BE2C (cell line): ENCODE measurements around the gene USP17L18. TPM values are rescaled to one million over a fixed set of nuclear protein-coding genes. Genes with fewer than 3 reads are reported as not detected.
"Not testable (repeated sequence)": the region's sequence is repeated elsewhere in the genome, so short reads cannot be mapped to it uniquely, and the experiment has no call there.

Experiments
- DNase-seq: peaks from one replicate; pipeline ENCODE4 v3.0.0-alpha.2; 2020
- H3K27me3 ChIP-seq: fragments of 250-450 bp; sonication (Bioruptor Pico); 2 replicates; pipeline ENCODE4 v1.5.1; 2020; ENCODE audit warnings: mild to moderate bottlenecking
- H3K36me3 ChIP-seq: fragments of 250-450 bp; sonication (Bioruptor Pico); 2 replicates; pipeline ENCODE4 v1.5.1; 2020; ENCODE audit warnings: mild to moderate bottlenecking
- H3K4me1 ChIP-seq: fragments of 250-450 bp; sonication (Bioruptor Pico); 2 replicates; pipeline ENCODE4 v1.5.1; 2020
- H3K4me3 ChIP-seq: 2 replicates; pipeline ENCODE4 v1.5.1; 2011; ENCODE audit warnings: low read depth, low read length
- H3K9me3 ChIP-seq: fragments of 250-450 bp; sonication (Bioruptor Pico); 2 replicates; pipeline ENCODE4 v1.5.1; 2020
- polyA plus RNA-seq: library from polyadenylated mRNA; unstranded; fragments of >200 nt; gene quantifications from one replicate; pipeline ENCODE4 v1.2.1, GENCODE V29; 2012; ENCODE audit warnings: low read depth, missing spikeins; ENCODE audit not compliant: insufficient read length, insufficient read depth

The USP17L18 gene
- polyA plus RNA-seq = not detected

- H3K4me3 ChIP-seq, DNase-seq, H3K27me3 ChIP-seq, H3K9me3 ChIP-seq, H3K4me1 ChIP-seq, H3K36me3 ChIP-seq: not testable (repeated sequence)
Measured at GRCh38 chr4:9247953-9248680, at the start of gene USP17L18. USP17L18 (plus strand) TSS chr4:9248630; CDS start chr4:9248630, 0 bp downstream.

DNA sequence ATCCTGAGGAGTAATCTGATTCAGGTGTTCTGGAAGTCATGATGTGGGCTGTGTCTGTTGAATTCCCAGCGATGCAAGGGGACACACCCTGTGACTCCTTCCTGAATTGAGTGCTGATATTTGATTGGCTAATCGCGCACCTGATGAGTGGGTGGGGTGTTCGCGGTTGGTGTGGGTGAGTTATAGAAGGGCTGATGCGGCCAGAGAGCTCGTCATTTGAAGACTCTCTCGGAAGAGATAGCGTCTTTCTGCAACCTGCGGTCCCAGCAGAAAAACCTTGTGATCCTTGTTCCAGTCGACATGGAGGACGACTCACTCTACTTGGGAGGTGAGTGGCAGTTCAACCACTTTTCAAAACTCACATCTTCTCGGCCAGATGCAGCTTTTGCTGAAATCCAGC is 38.1 kb upstream of the USP17L18 start, which contains the start of gene USP17L10:
Gene USP17L10 (plus strand): TSS at position 301 of the 400 bp plus-strand sequence. CDS start 0 bp downstream, at position 301.
- not testable (repeated sequence) for DNase-seq, H3K9me3 ChIP-seq, H3K4me3 ChIP-seq, H3K27me3 ChIP-seq, H3K4me1 ChIP-seq, H3K36me3 ChIP-seq

DNA sequence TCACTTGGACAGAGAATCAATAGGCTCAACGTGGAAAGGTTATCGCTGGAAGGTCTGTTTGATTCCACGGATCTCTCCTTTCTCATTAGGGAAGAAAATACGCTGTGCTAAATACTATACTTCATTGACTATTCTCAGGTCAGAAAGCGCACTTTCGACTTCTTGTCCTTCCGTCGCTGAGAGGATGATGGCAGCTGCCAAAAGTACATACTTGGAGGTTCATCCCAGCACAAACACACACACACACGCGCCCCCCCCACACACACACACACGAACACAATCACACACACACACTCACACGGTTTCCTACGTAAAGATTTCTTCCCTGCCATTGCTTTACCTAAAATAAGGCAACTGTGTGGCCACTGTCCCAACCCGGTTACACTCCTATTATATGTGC is 33.7 kb upstream of the USP17L18 start:
- H3K36me3 ChIP-seq, DNase-seq, H3K4me1 ChIP-seq, H3K9me3 ChIP-seq, H3K27me3 ChIP-seq, H3K4me3 ChIP-seq: not testable (repeated sequence)

DNA sequence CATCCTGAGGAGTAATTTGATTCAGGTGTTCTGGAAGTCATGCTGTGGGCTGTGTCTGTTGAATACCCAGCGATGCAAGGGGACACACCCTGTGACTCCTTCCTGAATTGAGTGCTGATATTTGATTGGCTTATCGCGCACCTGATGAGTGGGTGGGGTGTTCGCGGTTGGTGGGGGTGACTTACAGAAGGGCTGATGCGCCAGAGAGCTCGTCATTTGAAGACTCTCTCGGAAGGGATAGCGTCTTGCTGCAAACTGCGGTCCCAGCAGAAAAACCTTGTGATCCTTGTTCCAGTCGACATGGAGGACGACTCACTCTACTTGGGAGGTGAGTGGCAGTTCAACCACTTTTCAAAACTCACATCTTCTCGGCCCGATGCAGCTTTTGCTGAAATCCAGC is 33.3 kb upstream of the USP17L18 start, which contains the start of gene USP17L11:
Gene USP17L11 (plus strand): TSS at position 301 of the 400 bp plus-strand sequence. CDS start 0 bp downstream, at position 301.
- H3K27me3 ChIP-seq, DNase-seq, H3K9me3 ChIP-seq, H3K4me3 ChIP-seq, H3K36me3 ChIP-seq, H3K4me1 ChIP-seq: not testable (repeated sequence)

DNA sequence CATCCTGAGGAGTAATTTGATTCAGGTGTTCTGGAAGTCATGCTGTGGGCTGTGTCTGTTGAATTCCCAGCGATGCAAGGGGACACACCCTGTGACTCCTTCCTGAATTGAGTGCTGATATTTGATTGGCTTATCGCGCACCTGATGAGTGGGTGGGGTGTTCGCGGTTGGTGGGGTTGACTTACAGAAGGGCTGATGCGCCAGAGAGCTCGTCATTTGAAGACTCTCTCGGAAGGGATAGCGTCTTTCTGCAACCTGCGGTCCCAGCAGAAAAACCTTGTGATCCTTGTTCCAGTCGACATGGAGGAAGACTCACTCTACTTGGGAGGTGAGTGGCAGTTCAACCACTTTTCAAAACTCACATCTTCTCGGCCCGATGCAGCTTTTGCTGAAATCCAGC is 28.6 kb upstream of the USP17L18 start, which contains the start of gene USP17L12:
Gene USP17L12 (plus strand): TSS at position 301 of the 400 bp plus-strand sequence. CDS start 0 bp downstream, at position 301.
- H3K27me3 ChIP-seq, H3K4me1 ChIP-seq, DNase-seq, H3K4me3 ChIP-seq, H3K36me3 ChIP-seq, H3K9me3 ChIP-seq: not testable (repeated sequence)

GRCh38 chr4:9224596-9224995 is 23.8 kb upstream of the USP17L18 start, which contains the start of gene USP17L13:
USP17L13 (plus strand) TSS chr4:9224896; CDS start chr4:9224896, 0 bp downstream.
- not testable (repeated sequence) for DNase-seq, H3K9me3 ChIP-seq, H3K36me3 ChIP-seq, H3K27me3 ChIP-seq, H3K4me3 ChIP-seq, H3K4me1 ChIP-seq

DNA sequence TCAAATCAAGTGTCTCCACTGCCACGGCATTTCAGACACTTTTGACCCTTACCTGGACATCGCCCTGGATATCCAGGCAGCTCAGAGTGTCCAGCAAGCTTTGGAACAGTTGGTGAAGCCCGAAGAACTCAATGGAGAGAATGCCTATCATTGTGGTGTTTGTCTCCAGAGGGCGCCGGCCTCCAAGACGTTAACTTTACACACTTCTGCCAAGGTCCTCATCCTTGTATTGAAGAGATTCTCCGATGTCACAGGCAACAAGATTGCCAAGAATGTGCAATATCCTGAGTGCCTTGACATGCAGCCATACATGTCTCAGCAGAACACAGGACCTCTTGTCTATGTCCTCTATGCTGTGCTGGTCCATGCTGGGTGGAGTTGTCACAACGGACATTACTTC is 18.2 kb upstream of the USP17L18 start:
- DNase-seq, H3K27me3 ChIP-seq, H3K9me3 ChIP-seq, H3K4me1 ChIP-seq, H3K36me3 ChIP-seq, H3K4me3 ChIP-seq: not testable (repeated sequence)

GRCh38 chr4:9234085-9234484 is 14.3 kb upstream of the USP17L18 start, which contains the start of gene USP17L15:
USP17L15 (plus strand) TSS chr4:9234385; CDS start chr4:9234385, 0 bp downstream.
- not testable (repeated sequence) for H3K36me3 ChIP-seq, H3K4me1 ChIP-seq, DNase-seq, H3K9me3 ChIP-seq, H3K27me3 ChIP-seq, H3K4me3 ChIP-seq

DNA sequence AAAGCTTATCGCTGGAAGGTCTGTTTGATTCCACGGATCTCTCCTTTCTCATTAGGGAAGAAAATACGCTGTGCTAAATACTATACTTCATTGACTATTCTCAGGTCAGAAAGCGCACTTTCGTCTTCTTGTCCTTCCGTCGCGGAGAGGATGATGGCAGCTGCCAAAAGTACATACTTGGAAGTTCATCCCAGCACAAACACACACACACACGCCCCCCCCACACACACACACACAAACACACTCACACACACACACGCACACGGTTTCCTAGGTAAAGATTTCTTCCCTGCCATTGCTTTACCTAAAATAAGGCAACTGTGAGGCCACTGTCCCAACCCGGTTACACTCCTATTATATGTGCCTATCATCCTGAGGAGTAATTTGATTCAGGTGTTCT is 10.0 kb upstream of the USP17L18 start:
- not testable (repeated sequence) for H3K4me3 ChIP-seq, H3K9me3 ChIP-seq, H3K4me1 ChIP-seq, H3K36me3 ChIP-seq, H3K27me3 ChIP-seq
- DNase-seq = peak; percentile 18

DNA sequence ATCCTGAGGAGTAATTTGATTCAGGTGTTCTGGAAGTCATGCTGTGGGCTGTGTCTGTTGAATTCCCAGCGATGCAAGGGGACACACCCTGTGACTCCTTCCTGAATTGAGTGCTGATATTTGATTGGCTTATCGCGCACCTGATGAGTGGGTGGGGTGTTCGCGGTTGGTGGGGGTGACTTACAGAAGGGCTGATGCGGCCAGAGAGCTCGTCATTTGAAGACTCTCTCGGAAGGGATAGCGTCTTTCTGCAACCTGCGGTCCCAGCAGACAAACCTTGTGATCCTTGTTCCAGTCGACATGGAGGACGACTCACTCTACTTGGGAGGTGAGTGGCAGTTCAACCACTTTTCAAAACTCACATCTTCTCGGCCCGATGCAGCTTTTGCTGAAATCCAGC is 4.9 kb upstream of the USP17L18 start, which contains the start of gene USP17L17:
Gene USP17L17 (plus strand): TSS at position 301 of the 400 bp plus-strand sequence. CDS start 0 bp downstream, at position 301.
- H3K4me1 ChIP-seq, H3K9me3 ChIP-seq, H3K4me3 ChIP-seq, DNase-seq, H3K36me3 ChIP-seq, H3K27me3 ChIP-seq: not testable (repeated sequence)

- not testable (repeated sequence) for H3K9me3 ChIP-seq, H3K36me3 ChIP-seq, DNase-seq, H3K4me1 ChIP-seq, H3K27me3 ChIP-seq, H3K4me3 ChIP-seq
Measured at GRCh38 chr4:9253078-9253477, 4.6 kb downstream of the USP17L18 start, which contains the start of gene USP17L19. USP17L19 (plus strand) TSS chr4:9253378; CDS start chr4:9253378, 0 bp downstream.

- not testable (repeated sequence) for H3K4me1 ChIP-seq, H3K36me3 ChIP-seq, H3K9me3 ChIP-seq, DNase-seq, H3K27me3 ChIP-seq, H3K4me3 ChIP-seq
Measured at GRCh38 chr4:9257824-9258223, 9.4 kb downstream of the USP17L18 start, which contains the start of gene USP17L20. USP17L20 (plus strand) TSS chr4:9258124; CDS start chr4:9258124, 0 bp downstream.

- H3K27me3 ChIP-seq, H3K4me3 ChIP-seq, H3K9me3 ChIP-seq, H3K36me3 ChIP-seq, H3K4me1 ChIP-seq, DNase-seq: not testable (repeated sequence)
Measured at GRCh38 chr4:9262572-9262971, 14.1 kb downstream of the USP17L18 start, which contains the start of gene USP17L21. USP17L21 (plus strand) TSS chr4:9262872; CDS start chr4:9262872, 0 bp downstream.

DNA sequence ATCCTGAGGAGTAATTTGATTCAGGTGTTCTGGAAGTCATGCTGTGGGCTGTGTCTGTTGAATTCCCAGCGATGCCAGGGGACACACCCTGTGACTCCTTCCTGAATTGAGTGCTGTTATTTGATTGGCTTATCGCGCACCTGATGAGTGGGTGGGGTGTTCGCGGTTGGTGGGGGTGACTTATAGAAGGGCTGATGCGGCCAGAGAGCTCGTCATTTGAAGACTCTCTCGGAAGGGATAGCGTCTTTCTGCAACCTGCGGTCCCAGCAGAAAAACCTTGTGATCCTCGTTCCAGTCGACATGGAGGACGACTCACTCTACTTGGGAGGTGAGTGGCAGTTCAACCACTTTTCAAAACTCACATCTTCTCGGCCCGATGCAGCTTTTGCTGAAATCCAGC is 18.9 kb downstream of the USP17L18 start, which contains the start of gene USP17L22:
Gene USP17L22 (plus strand): TSS at position 301 of the 400 bp plus-strand sequence. CDS start 0 bp downstream, at position 301.
- H3K36me3 ChIP-seq, H3K9me3 ChIP-seq, DNase-seq, H3K27me3 ChIP-seq, H3K4me1 ChIP-seq, H3K4me3 ChIP-seq: not testable (repeated sequence)

GRCh38 chr4:9271719-9272118 is 23.3 kb downstream of the USP17L18 start:
- peak; percentile 32 for DNase-seq
- H3K4me1 ChIP-seq, H3K27me3 ChIP-seq, H3K4me3 ChIP-seq, H3K9me3 ChIP-seq, H3K36me3 ChIP-seq: not testable (repeated sequence)
